Smooth muscle cell (in vitro differentiated cells): Measurements from ENCODE around the gene CRAMP1. TPM values are rescaled to one million over a fixed set of nuclear protein-coding genes. Genes with fewer than 3 reads are reported as not detected.
"Not testable (repeated sequence)": the region's sequence is repeated elsewhere in the genome, so short reads cannot be mapped to it uniquely, and the experiment has no call there.

Experiments used
- DNase-seq: peaks from one replicate; lab custom pipeline; 2025; ENCODE audit not compliant: unreplicated experiment; lab: John Stamatoyannopoulos, UW
- H2AFZ ChIP-seq: fragments of 200-600 bp; sonication (generic); 2 replicates; pipeline ENCODE4 v1.6.0; 2016; ENCODE audit warnings: antibody characterized with exemption, low read depth, mild to moderate bottlenecking
- H3F3A ChIP-seq: fragments of 200-600 bp; sonication (generic); 2 replicates; pipeline ENCODE4 v1.6.0; 2017; ENCODE audit warnings: antibody characterized with exemption, low read depth
- H3K27ac ChIP-seq: fragments of 200-600 bp; sonication (generic); 2 replicates; pipeline ENCODE4 v1.5.1; 2016; ENCODE audit warnings: low read depth, mild to moderate bottlenecking
- H3K27me3 ChIP-seq: fragments of 200-600 bp; sonication (generic); 2 replicates; pipeline ENCODE4 v1.6.1; 2016; ENCODE audit warnings: low read depth, mild to moderate bottlenecking
- H3K36me3 ChIP-seq: fragments of 200-600 bp; sonication (generic); 2 replicates; pipeline ENCODE4 v1.5.1; 2016; ENCODE audit warnings: low read depth
- H3K4me1 ChIP-seq: fragments of 200-600 bp; sonication (generic); 2 replicates; pipeline ENCODE4 v1.5.1; 2016; ENCODE audit warnings: low read depth
- H3K4me2 ChIP-seq: fragments of 200-600 bp; sonication (generic); 2 replicates; pipeline ENCODE4 v1.6.0; 2016; ENCODE audit warnings: mild to moderate bottlenecking
- H3K4me3 ChIP-seq: fragments of 200-600 bp; sonication (generic); 2 replicates; pipeline ENCODE4 v1.5.1; 2016; ENCODE audit warnings: mild to moderate bottlenecking
- H3K79me2 ChIP-seq: fragments of 200-600 bp; sonication (generic); 2 replicates; pipeline ENCODE4 v1.6.0; 2016; ENCODE audit warnings: low read depth, mild to moderate bottlenecking
- H3K9ac ChIP-seq: fragments of 200-600 bp; sonication (generic); 2 replicates; pipeline ENCODE4 v1.6.0; 2016; ENCODE audit warnings: low read depth
- H3K9me3 ChIP-seq: fragments of 200-600 bp; sonication (generic); replicated peaks from 2 replicates; pipeline ENCODE4 v1.5.1; 2016; ENCODE audit warnings: low read depth
- H4K20me1 ChIP-seq: fragments of 200-600 bp; sonication (generic); 2 replicates; pipeline ENCODE4 v1.6.0; 2016; ENCODE audit warnings: low read depth
- WGBS: methylation state at CpG from one replicate; pipeline ENCODE4 v1.1.7; 2016; ENCODE audit warnings: low lambda C conversion rate; 5-methylcytosine and 5-hydroxymethylcytosine counted together
- polyA plus RNA-seq: library from polyadenylated mRNA; unstranded; fragments of >200 nt; fragmentation: Nextera tagmentation; extraction: Ambion mirVana; gene quantifications from 2 replicates; pipeline ENCODE4 v1.2.1, GENCODE V29; 2016
- total RNA-seq: library from RNA; depleted of rRNA; stranded (reverse); fragments of >200 nt; gene quantifications from 2 replicates; pipeline ENCODE4 v1.2.3, GENCODE V29; 2014
- TF ChIP-seq, protein P1 (sequence below): fragments of 200-600 bp; sonication (generic); IDR thresholded peaks from 2 replicates; pipeline ENCODE4 v1.5.1; 2017; ENCODE audit warnings: borderline replicate concordance, mild to moderate bottlenecking, antibody characterized with exemption; ENCODE audit not compliant: insufficient read depth, poor library complexity, severe bottlenecking

CRAMP1 gene
- total and polyA plus RNA-seq, 2 experiments from 2014 or later, result 7.9 to 16.5 TPM

DNA sequence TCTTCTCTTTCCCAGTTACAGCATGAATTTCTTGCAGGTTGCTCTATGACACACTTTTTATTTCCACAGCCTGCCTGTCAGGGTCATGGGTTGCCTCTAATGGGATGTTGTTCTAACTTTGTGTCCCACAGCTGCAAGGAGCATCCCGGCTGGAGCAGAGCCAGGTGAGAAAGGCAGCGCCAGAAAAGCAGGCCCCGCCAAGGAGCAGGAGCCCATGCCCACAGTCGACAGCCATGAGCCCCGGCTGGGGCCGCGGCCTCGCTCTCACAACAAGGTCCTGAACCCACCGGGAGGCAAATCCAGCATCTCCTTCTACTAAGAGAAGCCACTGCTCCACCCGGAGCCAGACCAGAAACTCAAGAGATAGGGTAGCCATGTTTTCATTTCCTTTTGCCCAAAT lies 86.5 kb downstream of the CRAMP1 start:
- Histone ChIP-seq H2AFZ (no peak overlapping the region), H3K27me3 (no peaks in the 10 kb centered on the region), H3F3A (peaks cover 3% of the 10 kb centered on the region), H3K4me3 (no peak overlapping the region), H3K79me2 (peaks cover 27% of the 10 kb centered on the region), H3K9ac (no peak overlapping the region), H3K4me2 (no peak overlapping the region), H3K4me1 (no peaks in the 10 kb centered on the region), H3K27ac (no peak overlapping the region), H3K36me3 (peaks cover 5% of the 10 kb centered on the region), H3K9me3 (no peaks in the 10 kb centered on the region), H4K20me1 (no peaks in the 10 kb centered on the region)
- no peak for DNase-seq
- TF ChIP-seq, protein P1, sequence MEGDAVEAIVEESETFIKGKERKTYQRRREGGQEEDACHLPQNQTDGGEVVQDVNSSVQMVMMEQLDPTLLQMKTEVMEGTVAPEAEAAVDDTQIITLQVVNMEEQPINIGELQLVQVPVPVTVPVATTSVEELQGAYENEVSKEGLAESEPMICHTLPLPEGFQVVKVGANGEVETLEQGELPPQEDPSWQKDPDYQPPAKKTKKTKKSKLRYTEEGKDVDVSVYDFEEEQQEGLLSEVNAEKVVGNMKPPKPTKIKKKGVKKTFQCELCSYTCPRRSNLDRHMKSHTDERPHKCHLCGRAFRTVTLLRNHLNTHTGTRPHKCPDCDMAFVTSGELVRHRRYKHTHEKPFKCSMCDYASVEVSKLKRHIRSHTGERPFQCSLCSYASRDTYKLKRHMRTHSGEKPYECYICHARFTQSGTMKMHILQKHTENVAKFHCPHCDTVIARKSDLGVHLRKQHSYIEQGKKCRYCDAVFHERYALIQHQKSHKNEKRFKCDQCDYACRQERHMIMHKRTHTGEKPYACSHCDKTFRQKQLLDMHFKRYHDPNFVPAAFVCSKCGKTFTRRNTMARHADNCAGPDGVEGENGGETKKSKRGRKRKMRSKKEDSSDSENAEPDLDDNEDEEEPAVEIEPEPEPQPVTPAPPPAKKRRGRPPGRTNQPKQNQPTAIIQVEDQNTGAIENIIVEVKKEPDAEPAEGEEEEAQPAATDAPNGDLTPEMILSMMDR, result no peak
- WGBS, result 99% methylated on average over 10 of the region's 10 CpGs

DNA sequence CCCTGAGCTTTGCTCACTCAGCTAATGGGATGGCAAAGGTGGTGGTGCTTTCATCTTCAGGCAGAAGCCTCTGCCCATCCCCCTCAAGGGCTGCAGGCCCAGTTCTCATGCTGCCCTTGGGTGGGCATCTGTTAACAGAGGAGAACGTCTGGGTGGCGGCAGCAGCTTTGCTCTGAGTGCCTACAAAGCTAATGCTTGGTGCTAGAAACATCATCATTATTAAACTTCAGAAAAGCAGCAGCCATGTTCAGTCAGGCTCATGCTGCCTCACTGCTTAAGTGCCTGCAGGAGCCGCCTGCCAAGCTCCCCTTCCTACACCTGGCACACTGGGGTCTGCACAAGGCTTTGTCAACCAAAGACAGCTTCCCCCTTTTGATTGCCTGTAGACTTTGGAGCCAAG lies 88.1 kb downstream of the CRAMP1 start:
- H4K20me1 ChIP-seq, result no peaks in the 10 kb centered on the region
- TF ChIP-seq, protein P1, result no peak

DNA sequence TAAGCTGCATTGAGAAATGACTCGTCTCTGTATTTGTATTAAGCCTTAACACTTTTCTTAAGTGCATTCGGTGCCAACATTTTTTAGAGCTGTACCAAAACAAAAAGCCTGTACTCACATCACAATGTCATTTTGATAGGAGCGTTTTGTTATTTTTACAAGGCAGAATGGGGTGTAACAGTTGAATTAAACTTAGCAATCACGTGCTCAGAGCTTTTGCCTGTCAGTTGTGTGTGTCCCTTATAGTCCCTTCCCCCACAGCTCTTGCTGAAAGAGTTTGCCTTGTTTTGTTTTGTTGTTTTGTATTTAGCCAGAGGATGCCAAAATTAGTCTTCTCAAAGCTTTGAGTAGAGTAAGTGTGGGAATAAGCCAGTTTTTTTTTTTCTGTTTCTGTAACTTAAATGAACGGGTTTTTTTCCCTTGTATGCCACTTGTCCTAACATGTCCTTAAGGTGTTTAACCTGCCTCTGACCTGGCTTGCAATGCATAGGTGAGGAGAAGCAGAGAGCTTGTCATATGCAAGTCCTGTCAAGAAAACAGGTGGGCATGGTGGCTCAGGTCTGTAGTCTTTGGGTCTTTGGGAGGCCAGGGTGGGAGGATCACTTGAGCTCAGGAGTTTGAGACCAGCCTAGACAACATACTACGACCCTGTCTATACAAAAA lies 89.2 kb downstream of the CRAMP1 start:
- Histone ChIP-seq H3F3A (peaks cover 13% of the 10 kb centered on the region), H2AFZ (no peak overlapping the region), H3K4me2 (no peak overlapping the region), H3K27me3 (no peaks in the 10 kb centered on the region), H3K79me2 (peaks cover 7% of the 10 kb centered on the region), H3K36me3 (peaks cover 5% of the 10 kb centered on the region), H3K4me3 (no peak overlapping the region), H4K20me1 (no peaks in the 10 kb centered on the region), H3K27ac (peak overlapping the region; percentile 30), H3K4me1 (peaks cover 4% of the 10 kb centered on the region), H3K9ac (no peak overlapping the region), H3K9me3 (no peaks in the 10 kb centered on the region)
- 91% methylated on average over 6 of the region's 6 CpGs for WGBS
- no peak for DNase-seq
- TF ChIP-seq, protein P1, result no peak

More for the DNA sequence above, 88.1 kb downstream of the CRAMP1 start:
- H3K9ac ChIP-seq, result no peak overlapping the region
- peaks cover 4% of the 10 kb centered on the region for H3K4me1 ChIP-seq
- peaks cover 13% of the 10 kb centered on the region for H3F3A ChIP-seq
- H3K27me3 ChIP-seq, result no peaks in the 10 kb centered on the region
- peaks cover 12% of the 10 kb centered on the region for H3K79me2 ChIP-seq
- WGBS, result 97% methylated on average over 3 of the region's 3 CpGs
- peaks cover 5% of the 10 kb centered on the region for H3K36me3 ChIP-seq
- no peak overlapping the region for H2AFZ ChIP-seq
- no peaks in the 10 kb centered on the region for H3K9me3 ChIP-seq
- no peak overlapping the region for H3K4me2 ChIP-seq
- no peak overlapping the region for H3K27ac ChIP-seq
- no peak overlapping the region for H3K4me3 ChIP-seq
- DNase-seq, result no peak

DNA sequence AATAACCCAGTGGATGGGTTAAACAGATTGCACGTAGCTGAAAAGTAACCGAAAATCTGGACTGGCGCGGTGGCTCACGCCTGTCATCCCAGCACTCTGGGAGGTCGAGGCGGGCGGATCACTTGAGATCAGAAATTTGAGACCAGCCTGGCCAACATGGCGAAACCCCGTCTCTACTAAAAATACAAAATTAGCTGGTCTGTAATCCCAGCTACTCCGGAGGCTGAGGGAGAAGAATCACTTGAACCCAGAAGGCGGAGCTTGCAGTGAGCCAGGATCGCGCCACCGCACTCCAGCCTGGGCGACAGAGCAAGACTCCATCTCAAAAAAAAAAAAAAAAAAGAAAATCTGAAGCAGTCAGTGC lies 93.1 kb downstream of the CRAMP1 start:
- H3K27me3 ChIP-seq, DNase-seq, H3K4me1 ChIP-seq, H3K9me3 ChIP-seq, H3K36me3 ChIP-seq: not testable (repeated sequence)
- Histone ChIP-seq H3K4me2 (peak overlapping the region; percentile 91), H3K79me2 (peaks cover 42% of the 10 kb centered on the region), H4K20me1 (peaks cover 33% of the 10 kb centered on the region), H3F3A (peaks cover 13% of the 10 kb centered on the region), H3K27ac (peak overlapping the region; percentile 88), H3K9ac (peak overlapping the region; percentile 85), H3K4me3 (peak overlapping the region; percentile 83), H2AFZ (peak overlapping the region; percentile 78)
- 2% methylated on average over 16 of the region's 16 CpGs for WGBS
